GM18508 (cell line): ENCODE data around the gene CSTPP1.
"Not testable (repeated sequence)": the region's sequence is repeated elsewhere in the genome, so short reads cannot be mapped to it uniquely, and the experiment has no call there.

Experiments
- ATAC-seq: cut with Tn5 transposase; IDR thresholded peaks from one replicate; pipeline ENCODE4 v1.9.1; 2021; ENCODE audit warnings: moderate number of reproducible peaks; ENCODE audit not compliant: insufficient read depth, unreplicated experiment

CSTPP1 gene

DNA sequence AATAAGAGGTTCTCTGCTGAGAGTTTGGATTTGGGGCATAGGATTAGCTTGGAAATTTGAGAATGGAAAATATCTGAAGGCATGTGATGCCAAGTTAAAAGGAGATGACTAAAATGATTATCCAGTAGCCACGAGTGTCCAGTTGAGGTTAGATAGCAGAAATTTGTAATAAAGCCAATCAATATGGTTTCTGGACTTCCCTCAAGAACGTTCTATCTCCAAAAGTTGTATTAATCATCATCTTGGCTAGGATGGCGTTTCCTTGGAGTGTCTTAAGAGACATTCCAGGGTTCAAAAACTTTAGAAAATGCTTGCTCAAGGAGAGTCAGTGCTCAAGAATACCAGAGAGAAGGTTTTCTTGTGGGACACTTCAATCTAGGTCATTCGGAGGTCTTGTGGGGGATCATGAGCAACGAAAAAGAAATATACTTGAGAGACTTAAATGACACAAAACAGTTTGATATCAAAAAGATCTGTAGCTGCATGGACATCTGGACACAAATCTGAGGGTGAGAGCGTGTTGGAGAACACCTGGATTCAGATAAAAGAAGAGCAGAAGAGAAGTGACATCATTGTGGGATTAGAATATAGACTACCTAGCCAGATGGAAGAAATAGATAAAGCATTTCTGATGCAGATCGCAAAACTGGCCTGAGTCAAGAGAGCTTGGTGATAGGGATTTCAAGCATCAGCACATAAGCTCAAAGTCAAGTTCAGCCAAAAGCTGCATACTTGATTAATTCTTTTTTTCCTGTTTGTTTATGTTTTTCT is 142.4 kb downstream of the CSTPP1 start:
- no peak for ATAC-seq

- not testable (repeated sequence) for ATAC-seq
Observed at GRCh38 chr11:47080775-47081174, 144.2 kb downstream of the CSTPP1 start.

DNA sequence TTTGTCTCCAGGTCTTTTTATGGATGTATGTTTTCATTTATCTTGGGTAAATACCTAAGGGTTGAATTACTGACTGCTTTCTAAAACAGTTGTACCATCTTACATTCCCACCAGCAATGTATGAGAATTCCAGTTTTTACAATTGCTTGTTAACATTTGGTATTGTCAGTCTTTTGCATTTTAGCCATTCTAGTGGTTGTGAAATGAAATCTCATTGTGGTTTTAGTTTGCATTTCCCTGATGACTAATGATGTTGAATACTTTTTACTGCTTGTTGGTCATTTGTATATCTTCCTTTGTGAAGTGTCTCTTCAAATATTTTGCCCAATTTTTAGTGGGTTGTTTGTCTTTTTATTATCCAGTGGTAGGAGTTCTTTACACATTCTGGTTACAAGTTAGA is 147.4 kb downstream of the CSTPP1 start:
- no peak for ATAC-seq

DNA sequence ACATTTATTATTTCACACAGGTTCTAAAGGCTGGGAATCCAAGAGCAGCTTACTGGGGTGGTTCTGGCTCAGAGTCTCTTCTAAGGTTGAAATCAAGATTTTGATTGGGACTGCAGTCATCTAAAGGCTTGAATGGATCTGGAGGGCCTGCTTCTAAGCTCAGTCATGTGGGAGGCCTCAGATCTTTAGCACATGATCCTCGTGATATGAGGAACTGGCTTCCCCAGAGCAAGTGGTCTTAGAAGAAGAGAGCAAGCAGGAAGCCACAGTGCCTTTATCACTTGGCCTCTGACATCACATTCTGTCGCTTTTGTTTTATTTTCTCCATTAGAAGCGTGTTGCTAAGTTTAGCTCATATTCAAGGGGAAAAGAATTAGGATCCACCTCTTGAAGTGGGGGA is 151.2 kb downstream of the CSTPP1 start:
- ATAC-seq = no peak

DNA sequence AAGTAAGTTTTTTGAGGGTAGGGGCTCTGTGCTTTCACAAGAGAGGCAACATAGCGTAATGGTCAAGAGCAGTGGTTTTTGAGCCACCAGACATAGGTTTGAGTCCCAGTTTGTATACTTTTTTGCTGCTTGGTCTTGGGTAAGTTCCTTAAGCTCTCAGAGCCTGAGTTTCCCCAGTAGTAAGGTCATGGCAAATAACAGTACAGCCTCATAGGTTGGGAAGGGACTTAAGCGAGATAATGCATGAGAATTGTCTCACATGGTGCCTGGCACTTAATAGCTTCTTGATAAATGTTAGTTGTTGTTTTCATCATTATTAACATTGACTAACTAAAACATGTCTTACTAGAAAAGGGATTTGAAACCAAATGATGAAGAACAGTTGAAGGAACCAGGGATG is 157.0 kb downstream of the CSTPP1 start:
- ATAC-seq = no peak

GRCh38 chr11:47096871-47097270 is 160.3 kb downstream of the CSTPP1 start:
- not testable (repeated sequence) for ATAC-seq

GRCh38 chr11:47098223-47098622 is 161.7 kb downstream of the CSTPP1 start:
- ATAC-seq = not testable (repeated sequence)

DNA sequence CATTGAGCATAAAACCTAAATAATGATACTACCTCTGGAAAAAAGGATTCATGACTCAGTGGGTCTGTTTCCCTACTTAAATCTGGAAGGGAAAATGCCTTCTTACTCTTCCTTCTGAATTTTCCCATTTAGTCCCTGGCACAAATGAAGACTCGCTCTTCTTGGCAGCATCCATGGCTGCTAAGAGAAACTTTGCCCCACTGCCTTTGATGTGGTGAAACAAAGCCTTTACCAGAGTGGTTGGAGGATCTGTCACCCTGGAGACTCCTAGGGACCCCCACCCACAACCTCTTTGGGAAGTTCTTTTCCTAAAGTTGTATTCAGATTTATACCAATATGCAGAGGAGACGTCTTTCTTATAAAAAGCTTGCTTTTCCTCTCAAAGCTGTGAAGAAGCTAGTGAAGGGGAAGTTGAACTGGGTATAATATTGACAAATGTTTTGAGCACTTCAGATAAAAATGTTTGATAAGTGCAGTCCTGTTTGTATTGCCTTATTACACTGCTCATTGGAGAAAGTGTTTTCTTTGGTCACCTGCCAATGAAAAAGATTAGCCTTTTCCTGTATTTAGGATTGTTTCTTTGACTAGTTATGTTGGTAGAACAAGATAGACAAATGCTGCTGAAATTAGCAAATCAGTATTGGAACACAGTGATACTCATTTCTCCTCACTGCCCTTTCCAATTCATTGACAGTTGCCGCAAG is 162.8 kb downstream of the CSTPP1 start:
- ATAC-seq = no peak

- no peak for ATAC-seq
Observed at GRCh38 chr11:47099918-47100315, 163.4 kb downstream of the CSTPP1 start.

DNA sequence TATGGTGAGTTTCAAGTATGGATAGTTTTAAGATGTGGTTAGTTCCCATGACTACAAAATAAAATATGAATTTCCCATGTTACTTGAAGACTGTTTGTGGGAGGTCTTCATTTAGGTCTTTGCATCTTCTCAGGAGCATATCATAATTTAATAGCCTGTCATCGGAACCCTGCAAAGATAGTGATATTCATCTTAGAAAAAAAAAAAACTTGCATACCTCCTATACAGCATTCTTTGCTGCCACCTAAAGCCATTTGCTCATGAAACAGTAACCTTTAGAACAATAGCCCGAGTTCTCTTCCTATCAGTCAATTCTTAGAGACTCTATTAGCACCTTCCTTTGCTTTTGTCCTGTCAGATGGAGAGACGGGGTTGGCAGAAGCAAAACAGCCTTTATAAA is 164.8 kb downstream of the CSTPP1 start:
- no peak for ATAC-seq

GRCh38 chr11:47104261-47104950 is 167.8 kb downstream of the CSTPP1 start:
- no peak for ATAC-seq

DNA sequence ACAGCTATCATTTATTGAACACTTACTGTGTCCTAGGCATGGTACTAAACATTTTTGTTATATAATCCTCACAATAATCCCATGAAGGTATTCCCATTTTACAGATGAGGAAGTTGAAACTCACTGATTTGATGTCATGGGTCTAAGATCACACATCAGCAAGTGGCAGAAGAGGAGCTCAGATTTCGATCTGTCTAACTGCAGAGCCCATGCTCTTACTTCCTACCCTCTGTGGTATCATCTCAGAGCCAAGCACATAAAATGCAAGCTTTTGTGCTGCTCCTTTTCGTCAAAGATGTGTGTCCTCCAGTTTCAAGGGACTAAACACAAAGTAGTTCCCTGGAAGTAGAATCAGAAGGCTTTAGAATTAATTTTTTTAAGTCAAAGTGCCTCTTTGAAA is 169.0 kb downstream of the CSTPP1 start:
- ATAC-seq = no peak

GRCh38 chr11:47105974-47106373 is 169.4 kb downstream of the CSTPP1 start:
- ATAC-seq = no peak

DNA sequence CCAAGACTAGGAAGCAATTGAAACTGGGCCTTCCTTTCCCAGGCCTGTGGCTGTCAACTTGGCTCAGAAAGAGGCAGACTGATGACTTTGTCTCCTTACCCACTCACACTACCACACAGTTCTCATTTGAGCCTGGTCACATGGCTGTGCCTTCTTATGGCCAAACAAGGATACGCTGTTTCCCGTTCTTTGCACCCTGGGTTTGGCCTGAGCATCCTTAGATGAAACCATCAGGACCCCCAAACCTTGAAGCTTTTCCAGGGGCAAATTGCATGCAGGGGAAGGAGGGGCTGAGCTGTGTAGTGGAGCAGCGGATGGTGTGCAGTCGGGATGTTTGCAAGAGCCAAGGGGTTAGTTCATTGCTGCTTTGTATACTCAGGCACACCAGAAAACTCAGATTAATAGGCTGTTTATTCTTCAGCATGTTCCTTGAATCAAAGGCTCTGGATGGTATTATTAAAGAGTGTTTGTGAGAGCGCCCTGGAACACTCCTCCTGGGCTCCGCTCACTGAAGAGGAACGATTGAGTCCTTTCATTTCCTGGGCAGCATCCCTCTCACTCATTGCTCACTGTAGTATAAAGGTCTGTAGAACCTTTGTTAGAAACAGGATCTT is 170.3 kb downstream of the CSTPP1 start:
- no peak for ATAC-seq

DNA sequence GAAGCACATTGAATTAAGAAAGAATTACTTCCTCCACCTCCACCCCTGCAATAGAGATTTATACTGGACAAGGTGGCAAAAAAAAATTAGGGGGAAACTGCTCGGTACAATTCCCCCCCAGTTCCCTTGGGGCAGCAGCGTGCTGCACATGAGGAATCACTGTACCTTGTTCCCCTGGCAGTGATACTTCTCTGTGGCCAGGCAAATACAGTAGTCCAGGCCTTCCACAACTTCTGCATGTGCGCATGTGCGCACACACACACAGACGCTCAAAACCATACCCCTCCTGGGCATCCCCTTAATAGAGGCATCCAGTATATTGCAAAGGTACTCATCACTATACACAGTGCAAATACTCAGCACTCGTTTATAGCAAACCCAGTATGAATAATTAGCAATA is 171.2 kb downstream of the CSTPP1 start:
- no peak for ATAC-seq

GRCh38 chr11:47108214-47108613 is 171.7 kb downstream of the CSTPP1 start:
- no peak for ATAC-seq

- ATAC-seq = no peak
Observed at GRCh38 chr11:47109051-47109726, 172.6 kb downstream of the CSTPP1 start.

GRCh38 chr11:47109727-47110246 is 173.2 kb downstream of the CSTPP1 start:
- ATAC-seq = no peak

- ATAC-seq = peak; percentile 31
Observed at GRCh38 chr11:47111318-47111804, 174.8 kb downstream of the CSTPP1 start.

DNA sequence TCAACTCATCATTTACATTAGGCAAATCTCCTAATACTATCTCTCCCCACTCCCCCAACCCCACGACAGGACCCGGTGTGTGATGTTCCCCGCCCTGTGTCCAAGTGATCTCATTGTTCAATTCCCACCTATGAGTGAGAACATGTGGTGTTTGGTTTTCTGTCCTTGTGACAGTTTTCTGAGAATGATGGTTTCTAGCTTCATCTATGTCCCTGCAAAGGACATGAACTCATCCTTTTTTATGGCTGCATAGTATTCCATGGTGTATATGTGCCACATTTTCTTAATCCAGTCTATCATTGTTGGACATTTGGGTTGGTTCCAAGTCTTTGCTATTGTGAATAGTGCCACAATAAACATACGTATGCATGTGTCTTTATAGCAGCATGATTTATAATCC is 176.4 kb downstream of the CSTPP1 start:
- ATAC-seq = not testable (repeated sequence)
